H1 (cell line): ENCODE data around the gene PDP2. TPM values are rescaled to one million over a fixed set of nuclear protein-coding genes. Genes with fewer than 3 reads are reported as not detected.

Experiments
- CTCF ChIA-PET: fragments of 300-600 bp; sonication (Branson Sonifier 250); formaldehyde crosslinking; loops from one replicate; lab custom pipeline; 2021; ENCODE audit not compliant: partially characterized antibody; lab: Charles Lee
- POLR2A ChIA-PET: fragments of 300-600 bp; sonication (Branson Sonifier 250); formaldehyde crosslinking; loops from one replicate; lab custom pipeline; 2021; ENCODE audit warnings: inconsistent platforms; ENCODE audit not compliant: partially characterized antibody; lab: Charles Lee
- DNase-seq, 2 experiments: peaks; one replicate each; pipeline versions ENCODE4 v3.0.0 to v3.0.0-alpha.2; 2010 to 2022; ENCODE audit warnings: low spot score in 2 of 2, low read depth in 1 of 2, mixed read lengths in 1 of 2
- FAIRE-seq: peaks from 2 replicates; lab custom pipeline; 2011; peaks lifted over from hg19 to GRCh38; lab: Jason Lieb, UNC
- H2AFZ ChIP-seq: 2 replicates; pipeline ENCODE4 v1.8.1; 2012; ENCODE audit warnings: low read length, inconsistent platforms
- H2AK5ac ChIP-seq: 2 replicates; pipeline ENCODE4 v1.6.1; 2013; ENCODE audit warnings: low read depth, low read length
- H2BK120ac ChIP-seq: replicated peaks from 2 replicates; pipeline ENCODE3; 2013; ENCODE audit warnings: low read depth, low read length, inconsistent platforms
- H2BK12ac ChIP-seq: 2 replicates; pipeline ENCODE4 v1.6.1; 2013; ENCODE audit warnings: low read depth, low read length
- H2BK15ac ChIP-seq: 2 replicates; pipeline ENCODE4 v1.6.1; 2013; ENCODE audit warnings: low read length
- H2BK20ac ChIP-seq: 2 replicates; pipeline ENCODE4 v1.6.1; 2013; ENCODE audit warnings: low read length
- H2BK5ac ChIP-seq: 2 replicates; pipeline ENCODE4 v1.6.1; 2013; ENCODE audit warnings: low read depth, low read length
- H3K14ac ChIP-seq: 2 replicates; pipeline ENCODE4 v1.6.1; 2013; ENCODE audit warnings: inconsistent platforms; ENCODE audit not compliant: insufficient read length
- H3K18ac ChIP-seq: 2 replicates; pipeline ENCODE4 v1.6.1; 2013; ENCODE audit warnings: low read length; ENCODE audit errors: extremely low read depth
- H3K23ac ChIP-seq: 2 replicates; pipeline ENCODE4 v1.6.1; 2013; ENCODE audit warnings: inconsistent platforms; ENCODE audit not compliant: insufficient read length
- H3K23me2 ChIP-seq: 2 replicates; pipeline ENCODE4 v1.6.1; 2013; ENCODE audit warnings: low read depth, low read length
- H3K27ac ChIP-seq: 2 replicates; pipeline ENCODE4 v1.6.1; 2011; ENCODE audit warnings: low read depth, low read length, inconsistent platforms
- H3K27me3 ChIP-seq, 4 experiments: replicated peaks in 1 of 4; 1 replicate in 1 of 4; 2 replicates in 3 of 4; pipeline versions ENCODE4 v1.6.1 to v1.8.1; 2011 to 2013; ENCODE audit warnings: low read length in 3 of 4, mild to moderate bottlenecking in 3 of 4, inconsistent platforms in 2 of 4, mixed read lengths in 2 of 4, moderate library complexity in 1 of 4; ENCODE audit not compliant: control insufficient read depth in 3 of 4, insufficient read depth in 3 of 4; ENCODE audit errors: extremely low read depth in 1 of 4
- H3K36me3 ChIP-seq, 4 experiments: 2 replicates each; pipeline versions ENCODE4 v1.6.1 to v1.8.1; 2011 to 2013; ENCODE audit warnings: mild to moderate bottlenecking in 4 of 4, low read length in 3 of 4, moderate library complexity in 2 of 4, control low read depth in 1 of 4, inconsistent platforms in 1 of 4; ENCODE audit not compliant: insufficient read depth in 4 of 4, control insufficient read depth in 2 of 4
- H3K4ac ChIP-seq: replicated peaks from 2 replicates; pipeline ENCODE3; 2013; ENCODE audit warnings: low read length, low read depth, mixed read lengths, inconsistent platforms; ENCODE audit not compliant: insufficient read length
- H3K4me1 ChIP-seq, 4 experiments: replicated peaks in 1 of 4; 1 replicate in 1 of 4; 2 replicates in 3 of 4; pipeline versions ENCODE4 v1.6.1 to v1.8.1; 2011 to 2013; ENCODE audit warnings: low read length in 3 of 4, inconsistent platforms in 2 of 4, mixed read lengths in 1 of 4; ENCODE audit not compliant: insufficient read depth in 4 of 4, control insufficient read depth in 3 of 4
- H3K4me2 ChIP-seq, 2 experiments: 2 replicates each; pipeline versions ENCODE4 v1.6.1 to v1.8.1; 2011 to 2013; ENCODE audit warnings: low read depth in 2 of 2, low read length in 2 of 2, control low read depth in 1 of 2, inconsistent platforms in 1 of 2, mild to moderate bottlenecking in 1 of 2; ENCODE audit not compliant: insufficient read depth in 1 of 2
- H3K4me3 ChIP-seq, 4 experiments: fragments of 200-600, 300-600 bp in 1 of 4; sonication (generic), shearing (Covaris generic), sonication (Bioruptor Twin) in 1 of 4; 2 replicates each; pipeline versions ENCODE4 v1.5.1 to v1.8.1; 2011 to 2016; ENCODE audit warnings: low read length in 4 of 4, low read depth in 3 of 4, control low read depth in 2 of 4, inconsistent platforms in 2 of 4, mild to moderate bottlenecking in 2 of 4, mixed read lengths in 1 of 4, moderate library complexity in 1 of 4; ENCODE audit not compliant: insufficient read depth in 2 of 4; ENCODE audit errors: extremely low read depth in 1 of 4
- H3K56ac ChIP-seq: replicated peaks from 2 replicates; pipeline ENCODE3; 2013; ENCODE audit warnings: low read depth, mild to moderate bottlenecking, mixed read lengths, low read length, inconsistent platforms; ENCODE audit not compliant: insufficient read length
- H3K79me1 ChIP-seq: 2 replicates; pipeline ENCODE4 v1.6.1; 2013; ENCODE audit warnings: low read depth, low read length, control low read depth
- H3K79me2 ChIP-seq, 2 experiments: 2 replicates each; pipeline versions ENCODE4 v1.6.1 to v1.8.1; 2012 to 2013; ENCODE audit warnings: low read length in 2 of 2, mild to moderate bottlenecking in 2 of 2, inconsistent platforms in 1 of 2; ENCODE audit not compliant: insufficient read depth in 2 of 2, control insufficient read depth in 1 of 2
- H3K9ac ChIP-seq, 4 experiments: replicated peaks in 1 of 4; 1 replicate in 1 of 4; 2 replicates in 3 of 4; pipeline versions ENCODE4 v1.6.1 to v1.8.1; 2011 to 2013; ENCODE audit warnings: low read depth in 3 of 4, low read length in 3 of 4, control low read depth in 2 of 4, mild to moderate bottlenecking in 2 of 4, moderate library complexity in 2 of 4, inconsistent platforms in 1 of 4; ENCODE audit errors: extremely low read depth in 1 of 4
- H3K9me3 ChIP-seq, 2 experiments: 2 replicates each; pipeline versions ENCODE4 v1.6.1 to v1.8.1; 2012 to 2013; ENCODE audit warnings: mild to moderate bottlenecking in 2 of 2, moderate library complexity in 2 of 2, control low read depth in 1 of 2, inconsistent platforms in 1 of 2, low read depth in 1 of 2, low read length in 1 of 2, mixed read lengths in 1 of 2; ENCODE audit not compliant: insufficient read depth in 2 of 2
- H4K20me1 ChIP-seq, 2 experiments: replicated peaks in 1 of 2; 2 replicates each; pipeline versions ENCODE3 to v1.8.1; 2011 to 2013; ENCODE audit warnings: inconsistent platforms in 2 of 2, low read length in 2 of 2, mild to moderate bottlenecking in 1 of 2; ENCODE audit not compliant: insufficient read depth in 2 of 2, control insufficient read depth in 1 of 2
- H4K5ac ChIP-seq: 2 replicates; pipeline ENCODE4 v1.6.1; 2013; ENCODE audit warnings: low read length, low read depth, mixed read lengths, inconsistent platforms; ENCODE audit not compliant: insufficient read length
- H4K8ac ChIP-seq: 2 replicates; pipeline ENCODE4 v1.8.0; 2013; ENCODE audit warnings: mild to moderate bottlenecking, moderate library complexity, low read length, inconsistent platforms; ENCODE audit not compliant: insufficient read depth; ENCODE audit errors: extremely low read depth
- H4K91ac ChIP-seq: replicated peaks from 2 replicates; pipeline ENCODE3; 2013; ENCODE audit warnings: low read length, mixed read lengths, inconsistent platforms; ENCODE audit not compliant: insufficient read length
- CTCF ChIP-seq, 3 experiments: IDR thresholded peaks; 1 replicate in 2 of 3; 2 replicates in 1 of 3; pipeline versions ENCODE4 v1.5.1 to v1.6.1; 2011; ENCODE audit warnings: low read length in 3 of 3, mild to moderate bottlenecking in 3 of 3, inconsistent platforms in 2 of 3, low read depth in 1 of 3, moderate library complexity in 1 of 3; ENCODE audit not compliant: insufficient read depth in 1 of 3; ENCODE audit errors: control extremely low read depth in 1 of 3
- GABPA ChIP-seq: IDR thresholded peaks from 2 replicates; pipeline ENCODE4 v1.6.1; 2011; ENCODE audit warnings: mild to moderate bottlenecking, low read length, moderate library complexity, borderline replicate concordance; ENCODE audit not compliant: insufficient read depth
- HDAC6 ChIP-seq: IDR thresholded peaks from one replicate; pipeline ENCODE4 v1.7.1; 2012; ENCODE audit warnings: low read depth, mild to moderate bottlenecking, inconsistent platforms, low read length, moderate library complexity
- POLR2A ChIP-seq, 2 experiments: IDR thresholded peaks; 1 replicate in 1 of 2; 2 replicates in 1 of 2; pipeline ENCODE4 v1.6.1; 2011; ENCODE audit warnings: low read depth in 2 of 2, low read length in 2 of 2, mild to moderate bottlenecking in 2 of 2; ENCODE audit errors: control extremely low read depth in 1 of 2
- RAD21 ChIP-seq, 2 experiments: IDR thresholded peaks in 1 of 2; conservative IDR thresholded peaks in 1 of 2; 2 replicates each; pipeline ENCODE4 v1.6.1; 2011; ENCODE audit warnings: low read depth in 2 of 2, low read length in 2 of 2, improper control_type of control experiment in 1 of 2, inconsistent platforms in 1 of 2, mild to moderate bottlenecking in 1 of 2, moderate library complexity in 1 of 2
- SIN3A ChIP-seq, 2 experiments: IDR thresholded peaks in 1 of 2; conservative IDR thresholded peaks in 1 of 2; 2 replicates each; pipeline ENCODE4 v1.6.1; 2011 to 2012; ENCODE audit warnings: low read length in 2 of 2, improper control_type of control experiment in 1 of 2, low read depth in 1 of 2, mild to moderate bottlenecking in 1 of 2
- SP1 ChIP-seq: IDR thresholded peaks from 2 replicates; pipeline ENCODE4 v1.6.1; 2011; ENCODE audit warnings: low read depth, low read length
- SP4 ChIP-seq: IDR thresholded peaks from 2 replicates; pipeline ENCODE4 v1.6.1; 2012; ENCODE audit warnings: low read length, inconsistent platforms
- TAF1 ChIP-seq: IDR thresholded peaks from 2 replicates; pipeline ENCODE4 v1.6.1; 2011; ENCODE audit warnings: mild to moderate bottlenecking, low read depth, low read length
- TBP ChIP-seq: IDR thresholded peaks from 2 replicates; pipeline ENCODE4 v1.6.1; 2011; ENCODE audit warnings: low read depth, low read length, improper control_type of control experiment
- WGBS, 2 experiments: shearing (Covaris generic) in 1 of 2; methylation state at CpG; one replicate each; pipeline versions ENCODE4 v1.1.6 to v1.1.7; 2013 to 2015; ENCODE audit warnings: low lambda C conversion rate in 2 of 2, mixed read lengths in 2 of 2, inconsistent platforms in 1 of 2, low coverage in 1 of 2, missing lambda C conversion rate in 1 of 2; ENCODE audit not compliant: insufficient replicate concordance in 2 of 2, insufficient coverage in 1 of 2, insufficient read length in 1 of 2; ENCODE audit errors: extremely low coverage in 1 of 2, missing lambda C conversion rate in 1 of 2; 5-methylcytosine and 5-hydroxymethylcytosine counted together
- polyA plus RNA-seq, 7 experiments: library from polyadenylated mRNA; depleted of rRNA in 3 of 7; stranded (reverse) in 5 of 7; unstranded in 2 of 7; fragments of >200 nt in 5 of 7; fragments of 200-250 nt in 2 of 7; gene quantifications; 1 replicate in 5 of 7; 2 replicates in 1 of 7; 4 replicates in 1 of 7; pipeline versions ENCODE4 v1.2.1 to v1.2.3, GENCODE V29; 2011 to 2013; ENCODE audit warnings: missing spikeins in 2 of 7, mixed read lengths in 2 of 7
- total RNA-seq: library from RNA; stranded (reverse); fragmentation: NEBNext Ultra II Directional; extraction: Animal tissue kit (Norgen Biotek cat#: 25700); gene quantifications from 2 replicates; pipeline ENCODE4 v1.2.1, GENCODE V29; 2021

Gene PDP2
- total and polyA plus RNA-seq, 2 of the 8 experiments (the other 6 are each of a cell fraction or from before 2014, with no cell fraction given) = 11.7 to 36.5 TPM

DNA sequence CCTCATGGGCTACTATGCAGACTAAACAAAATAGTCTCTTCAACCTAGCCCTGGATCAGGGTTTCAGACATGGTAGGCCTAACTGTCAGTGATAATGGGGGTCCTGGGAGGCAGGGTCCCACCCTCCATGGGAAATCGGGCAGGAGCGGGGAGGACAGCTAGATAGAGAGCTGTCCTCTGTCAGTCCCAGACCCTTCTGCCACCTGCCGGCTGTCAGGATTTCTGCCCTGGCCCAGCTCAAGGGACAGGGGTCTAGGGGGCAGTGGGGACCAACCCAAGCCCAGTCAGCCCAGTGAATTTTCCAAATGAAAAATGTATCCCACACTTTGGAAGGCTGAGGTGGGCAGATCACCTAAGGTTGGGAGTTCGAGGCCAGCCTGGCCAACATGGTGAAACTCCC is 30.8 kb upstream of the PDP2 start:
- Histone ChIP-seq H2AFZ (no peak overlapping the region), H3K4ac (no peak overlapping the region), H3K18ac (no peak overlapping the region), H3K9ac (no peak overlapping the region), H4K91ac (no peak overlapping the region), H2BK12ac (no peak overlapping the region), H3K56ac (no peak overlapping the region), H3K27ac (no peak overlapping the region), H3K79me2 (no peaks in the 10 kb centered on the region), H3K23ac (no peak overlapping the region), H4K20me1 (peaks cover 0 to 3% of the 10 kb centered on the region in 2 experiments), H3K79me1 (no peaks in the 10 kb centered on the region), H3K4me2 (no peak overlapping the region), H2AK5ac (no peak overlapping the region), H2BK120ac (no peak overlapping the region), H3K36me3 (no peaks in the 10 kb centered on the region), H2BK5ac (no peak overlapping the region), H3K14ac (no peak overlapping the region), H4K8ac (no peak overlapping the region), H3K23me2 (peaks cover 5% of the 10 kb centered on the region), H3K9me3 (no peaks in the 10 kb centered on the region), H4K5ac (no peak overlapping the region), H3K27me3 (peaks cover 13 to 26% (median 19%) of the 10 kb centered on the region in 4 experiments), H2BK20ac (no peak overlapping the region), H3K4me1 (peaks cover 0 to 2% (median 0%) of the 10 kb centered on the region in 4 experiments; a peak in 2 of 7 replicates), H2BK15ac (no peak overlapping the region), H3K4me3 (no peak overlapping the region)
- TF ChIP-seq SIN3A (conservative IDR thresholded peaks at IDR 0.05 in 1 of 2, IDR thresholded peaks at IDR 0.05 in 1 of 2; ENCODE audit: low read depth in 1 of 2, low read length in 2 of 2) = no peak
- no peak for TF ChIP-seq POLR2A (IDR thresholded peaks at IDR 0.05; ENCODE audit: control extremely low read depth in 1 of 2, low read depth in 2 of 2, low read length in 2 of 2)
- no peak for TF ChIP-seq TAF1
- no peak for TF ChIP-seq GABPA
- peak; percentile 28 to 32 (median 30); a peak in 3 of 4 replicates for TF ChIP-seq CTCF (IDR thresholded peaks at IDR 0.05; ENCODE audit: control extremely low read depth in 1 of 3, insufficient read depth in 1 of 3, low read depth in 1 of 3, low read length in 3 of 3)
- no peak for TF ChIP-seq TBP
- TF ChIP-seq RAD21 (IDR thresholded peaks at IDR 0.05 in 1 of 2, conservative IDR thresholded peaks at IDR 0.05 in 1 of 2; ENCODE audit: low read depth in 2 of 2, low read length in 2 of 2) = peak; percentile 5 to 45; a peak in 3 of 4 replicates
- no peak for TF ChIP-seq SP4
- no peak for TF ChIP-seq HDAC6
- TF ChIP-seq SP1 = no peak
- 90% methylated on average over 4 of the region's 4 CpGs; no CpG with 5 or more reads in 1 of the 2 experiments for WGBS, 2 experiments
- no peak for FAIRE-seq
- ChIA-PET POLR2A (interaction anchor here (0.5 to 2.0 kb wide), 3 partner anchors 10 to 21 kb away, joined by 3 to 6 read pairs (median 4); no protein-coding TSS in a partner anchor), CTCF (interaction anchor here (0.5 to 13.4 kb wide), 17 partner anchors 8 to 457 kb away, joined by 3 to 162 read pairs (median 4); partner anchors contain the start of gene NAE1)
- DNase-seq = no peak
